Breast epithelium (tissue), 3 donors: Measurements from ENCODE around the gene BOD1L1.

ENCODE experiments used
- POLR2A ChIP-seq: fragments of 450-650 bp; IDR thresholded peaks from one replicate; pipeline ENCODE4 v1.6.1; 2016; ENCODE audit warnings: antibody characterized with exemption, mild to moderate bottlenecking, moderate library complexity
- POLR2AphosphoS5 ChIP-seq, 3 donors: sonication (generic); formaldehyde crosslinking; IDR thresholded peaks; one replicate each; pipeline ENCODE4 v1.6.1; 2017; ENCODE audit warnings: antibody characterized with exemption in 3 of 3
- TF ChIP-seq, protein P1 (sequence below), 3 donors: fragments of 450-650 bp; IDR thresholded peaks; one replicate each; pipeline ENCODE4 v1.5.1; 2016 to 2017; ENCODE audit warnings: antibody characterized with exemption in 3 of 3, mild to moderate bottlenecking in 3 of 3, moderate library complexity in 3 of 3

DNA sequence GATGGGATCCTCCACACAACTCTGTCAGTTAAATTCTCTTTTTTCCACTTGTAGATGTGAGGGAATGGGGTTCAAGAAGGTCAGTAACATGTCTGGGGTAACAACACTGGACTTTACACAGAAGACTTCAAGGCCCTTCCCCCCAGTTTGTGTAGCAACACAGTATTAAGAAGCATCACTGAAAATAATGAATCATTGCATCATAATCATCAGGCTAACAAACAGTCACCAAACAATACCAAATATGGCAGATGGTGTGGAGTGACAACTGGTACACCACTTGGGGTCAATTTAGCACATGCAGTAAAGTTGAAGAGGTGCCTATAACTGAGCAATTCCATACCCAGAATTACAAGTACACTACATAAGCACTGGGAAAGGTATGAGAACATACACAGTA lies 38.6 kb downstream of the BOD1L1 start:
- TF ChIP-seq, protein P1, sequence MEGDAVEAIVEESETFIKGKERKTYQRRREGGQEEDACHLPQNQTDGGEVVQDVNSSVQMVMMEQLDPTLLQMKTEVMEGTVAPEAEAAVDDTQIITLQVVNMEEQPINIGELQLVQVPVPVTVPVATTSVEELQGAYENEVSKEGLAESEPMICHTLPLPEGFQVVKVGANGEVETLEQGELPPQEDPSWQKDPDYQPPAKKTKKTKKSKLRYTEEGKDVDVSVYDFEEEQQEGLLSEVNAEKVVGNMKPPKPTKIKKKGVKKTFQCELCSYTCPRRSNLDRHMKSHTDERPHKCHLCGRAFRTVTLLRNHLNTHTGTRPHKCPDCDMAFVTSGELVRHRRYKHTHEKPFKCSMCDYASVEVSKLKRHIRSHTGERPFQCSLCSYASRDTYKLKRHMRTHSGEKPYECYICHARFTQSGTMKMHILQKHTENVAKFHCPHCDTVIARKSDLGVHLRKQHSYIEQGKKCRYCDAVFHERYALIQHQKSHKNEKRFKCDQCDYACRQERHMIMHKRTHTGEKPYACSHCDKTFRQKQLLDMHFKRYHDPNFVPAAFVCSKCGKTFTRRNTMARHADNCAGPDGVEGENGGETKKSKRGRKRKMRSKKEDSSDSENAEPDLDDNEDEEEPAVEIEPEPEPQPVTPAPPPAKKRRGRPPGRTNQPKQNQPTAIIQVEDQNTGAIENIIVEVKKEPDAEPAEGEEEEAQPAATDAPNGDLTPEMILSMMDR (IDR thresholded peaks at IDR 0.05), result no peak
- TF ChIP-seq POLR2AphosphoS5 (IDR thresholded peaks at IDR 0.05), result no peak
- TF ChIP-seq POLR2A, result no peak
